ENCODE results near the gene RPL18A.
A peak's percentile ranks its signal among the peaks of the same experiment; 100 is the strongest.

Gene RPL18A

GRCh38 chr19:17841810-17842662, 17.7 kb upstream of the RPL18A start:
- peak; percentile 67 for DNase-seq (ENCODE audit: low spot score)
- FAIRE-seq, result no peak

GRCh38 chr19:17842663-17843291, 16.9 kb upstream of the RPL18A start:
- no peak for DNase-seq (ENCODE audit: low spot score)
- no peak for FAIRE-seq

GRCh38 chr19:17843292-17843827, 16.4 kb upstream of the RPL18A start:
- FAIRE-seq (no peak), DNase-seq (ENCODE audit: low spot score) (no peak)

- DNase-seq (ENCODE audit: low spot score) (no peak), FAIRE-seq (no peak)
These were observed 15.7 kb upstream of the RPL18A start for GRCh38 chr19:17843908-17844490.

GRCh38 chr19:17846146-17846545, 13.6 kb upstream of the RPL18A start:
- DNase-seq (ENCODE audit: low spot score) (no peak), FAIRE-seq (no peak)

- FAIRE-seq, result no peak
- peak; percentile 72 for DNase-seq (ENCODE audit: low spot score)
These were observed 12.0 kb upstream of the RPL18A start, which contains the start of gene JAK3 for GRCh38 chr19:17847538-17848366. Gene JAK3 (minus strand): TSS chr19:17847982. CDS start chr19:17844417, 3,565 bp downstream.

- no peak for FAIRE-seq
- DNase-seq (ENCODE audit: low spot score), result no peak
These were observed 11.0 kb upstream of the RPL18A start for GRCh38 chr19:17848595-17849292.

GRCh38 chr19:17854061-17854460, 5.6 kb upstream of the RPL18A start:
- no peak for DNase-seq (ENCODE audit: low spot score)
- FAIRE-seq, result no peak

- DNase-seq (ENCODE audit: low spot score), result peak; percentile 81
- no peak for FAIRE-seq
These were observed 4.2 kb upstream of the RPL18A start for GRCh38 chr19:17855280-17856152.

GRCh38 chr19:17860331-17860992, 752 bp downstream of the RPL18A start:
- DNase-seq (ENCODE audit: low spot score), result no peak
- FAIRE-seq, result no peak

- no peak for DNase-seq (ENCODE audit: low spot score)
These were observed 1.3 kb downstream of the RPL18A start for GRCh38 chr19:17860993-17861360.

GRCh38 chr19:17861542-17862402, 2.1 kb downstream of the RPL18A start:
- DNase-seq (ENCODE audit: low spot score) (no peak), FAIRE-seq (no peak)

More at GRCh38 chr19:17860993-17861360, 1.3 kb downstream of the RPL18A start:
- no peak for FAIRE-seq

GRCh38 chr19:17862711-17863519, 3.2 kb downstream of the RPL18A start:
- FAIRE-seq (no peak), DNase-seq (ENCODE audit: low spot score) (no peak)

- no peak for DNase-seq (ENCODE audit: low spot score)
These were observed 3.9 kb downstream of the RPL18A start for GRCh38 chr19:17863520-17864182.

GRCh38 chr19:17865364-17866311, 5.9 kb downstream of the RPL18A start:
- FAIRE-seq (no peak), DNase-seq (ENCODE audit: low spot score) (no peak)

More at GRCh38 chr19:17863520-17864182, 3.9 kb downstream of the RPL18A start:
- no peak for FAIRE-seq
